CD4-positive, alpha-beta T cell (primary cell): Measurements from ENCODE around the gene ANKRD44. TPM values are rescaled to one million over a fixed set of nuclear protein-coding genes. Genes with fewer than 3 reads are reported as not detected.

Experiments used
- ATAC-seq: fragments of 200-7000 bp; cut with Tn5 transposase; one replicate; pipeline ENCODE4 v1.10.0; 2022; ENCODE audit warnings: mild to moderate bottlenecking; ENCODE audit not compliant: poor library complexity
- CTCF ChIA-PET: fragments of 350-600 bp; sonication (Branson Sonifier 250); formaldehyde crosslinking; loops from one replicate; lab custom pipeline; 2021; ENCODE audit warnings: antibody characterized with exemption, inconsistent platforms; lab: Charles Lee
- POLR2A ChIA-PET: fragments of 350-600 bp; sonication (Branson Sonifier 250); formaldehyde crosslinking; loops from one replicate; lab custom pipeline; 2021; ENCODE audit warnings: antibody characterized with exemption, inconsistent platforms; lab: Charles Lee
- DNase-seq, 14 experiments: peaks; one replicate each; pipeline ENCODE4 v3.0.0-alpha.2; 2013 to 2020; ENCODE audit warnings: mixed read lengths in 2 of 14
- H3K27ac ChIP-seq, 2 donors: one replicate each; pipeline versions ENCODE4 v1.5.1 to v1.7.0; 2013; ENCODE audit warnings: low read length in 2 of 2, low read depth in 1 of 2, mild to moderate bottlenecking in 1 of 2
- H3K27me3 ChIP-seq, 2 experiments: 1 replicate in 1 of 2; 2 replicates in 1 of 2; pipeline versions ENCODE4 v1.6.1 to v1.7.0; 2013; ENCODE audit warnings: low read length in 2 of 2, control low read depth in 1 of 2, mild to moderate bottlenecking in 1 of 2, moderate library complexity in 1 of 2; ENCODE audit not compliant: insufficient read depth in 2 of 2, control insufficient read depth in 1 of 2
- H3K36me3 ChIP-seq: one replicate; pipeline ENCODE4 v1.6.1; 2013; ENCODE audit warnings: low read length, control low read depth; ENCODE audit not compliant: insufficient read depth
- H3K4me1 ChIP-seq: one replicate; pipeline ENCODE4 v1.6.1; 2013; ENCODE audit warnings: low read length, control low read depth; ENCODE audit not compliant: insufficient read depth
- H3K4me3 ChIP-seq: one replicate; pipeline ENCODE4 v1.5.1; 2013; ENCODE audit warnings: mild to moderate bottlenecking, low read length, moderate library complexity
- H3K9me3 ChIP-seq, 2 experiments: 1 replicate in 1 of 2; 2 replicates in 1 of 2; pipeline versions ENCODE4 v1.6.1 to v1.7.0; 2013; ENCODE audit warnings: low read length in 2 of 2, mild to moderate bottlenecking in 2 of 2, control low read depth in 1 of 2, moderate library complexity in 1 of 2; ENCODE audit not compliant: control insufficient read depth in 1 of 2, insufficient read depth in 1 of 2
- H3K27ac Mint-ChIP-seq: one replicate; pipeline ENCODE4 v1.8.0; 2020; ENCODE audit warnings: mixed read lengths
- H3K27me3 Mint-ChIP-seq: one replicate; pipeline ENCODE4 v1.8.0; 2021; ENCODE audit warnings: mixed read lengths
- H3K36me3 Mint-ChIP-seq: one replicate; pipeline ENCODE4 v1.8.0; 2021; ENCODE audit warnings: low read depth, mixed read lengths
- H3K4me1 Mint-ChIP-seq: one replicate; pipeline ENCODE4 v1.8.0; 2021; ENCODE audit warnings: low read depth, mixed read lengths
- H3K4me3 Mint-ChIP-seq: one replicate; pipeline ENCODE4 v1.8.0; 2020; ENCODE audit warnings: mild to moderate bottlenecking, mixed read lengths
- H3K9me3 Mint-ChIP-seq: one replicate; pipeline ENCODE4 v1.8.0; 2020; ENCODE audit warnings: mixed read lengths
- CTCF ChIP-seq: fragments of 200-600 bp; IDR thresholded peaks from one replicate; pipeline ENCODE4 v1.8.0; 2022; ENCODE audit warnings: antibody characterized with exemption, mild to moderate bottlenecking
- intact Hi-C, 2 experiments: fragments of 100-400 bp; cut with DNase I in 1 of 2; cut with micrococcal nuclease in 1 of 2; formaldehyde crosslinking; loops; one replicate each; pipeline versions ENCODE4 v1.15.1 to v1.9.0; 2023 to 2025; cut with DNase I, micrococcal nuclease
- total RNA-seq, 174 experiments: library from RNA in 2 of 174; stranded (reverse) in 2 of 174; gene quantifications; one replicate each; pipeline ENCODE4 v1.2.3 and lab custom pipeline; 2021 to 2026

Gene ANKRD44
- total RNA-seq, 2 experiments from 2014 or later, result 170 to 186 TPM

GRCh38 chr2:197097578-197098366 lies 212.8 kb downstream of the ANKRD44 start:
- Histone ChIP-seq H3K4me3 (no peak overlapping the region), H3K36me3 (peaks cover 76% of the 10 kb centered on the region), H3K4me1 (no peaks in the 10 kb centered on the region), H3K27ac (no peak overlapping the region), H3K27me3 (no peaks in the 10 kb centered on the region), H3K9me3 (no peaks in the 10 kb centered on the region)
- H3K9me3 Mint-ChIP-seq, result no peaks in the 10 kb centered on the region
- DNase-seq (no peak), ATAC-seq (no peak)
- intact Hi-C loops, result no loop called here
- peak overlapping the region; percentile 45 for H3K27ac Mint-ChIP-seq
- CTCF ChIA-PET, result interaction anchor here (1.2 to 1.9 kb wide), 2 partner anchors 11 to 12 kb away, joined by 4 to 7 read pairs; no protein-coding TSS in a partner anchor
- H3K36me3 Mint-ChIP-seq, result peaks cover 96% of the 10 kb centered on the region
- no peaks in the 10 kb centered on the region for H3K27me3 Mint-ChIP-seq
- peaks cover 20% of the 10 kb centered on the region for H3K4me1 Mint-ChIP-seq
- TF ChIP-seq CTCF, result no peak
- POLR2A ChIA-PET, result no interaction called here
- H3K4me3 Mint-ChIP-seq, result no peak overlapping the region

- intact Hi-C loops, result no loop called here
- no peaks in the 10 kb centered on the region for H3K9me3 Mint-ChIP-seq
- peak overlapping the region; percentile 26 for H3K27ac Mint-ChIP-seq
- Histone ChIP-seq H3K36me3 (peaks cover 80% of the 10 kb centered on the region), H3K4me3 (no peak overlapping the region), H3K27me3 (no peaks in the 10 kb centered on the region), H3K9me3 (no peaks in the 10 kb centered on the region), H3K27ac (no peak overlapping the region), H3K4me1 (no peaks in the 10 kb centered on the region)
- ChIA-PET CTCF (no interaction called here), POLR2A (no interaction called here)
- peaks cover 96% of the 10 kb centered on the region for H3K36me3 Mint-ChIP-seq
- no peak overlapping the region for H3K4me3 Mint-ChIP-seq
- peaks cover 31% of the 10 kb centered on the region for H3K4me1 Mint-ChIP-seq
- no peaks in the 10 kb centered on the region for H3K27me3 Mint-ChIP-seq
- TF ChIP-seq CTCF, result no peak
- DNase-seq (no peak), ATAC-seq (no peak)
Measured at GRCh38 chr2:197096649-197097048, 213.9 kb downstream of the ANKRD44 start.

- CTCF ChIA-PET, result no interaction called here
- Mint-ChIP-seq H3K4me1 (peaks cover 40% of the 10 kb centered on the region), H3K27me3 (no peaks in the 10 kb centered on the region), H3K36me3 (peaks cover 94% of the 10 kb centered on the region), H3K27ac (peak overlapping the region; percentile 42), H3K9me3 (no peaks in the 10 kb centered on the region), H3K4me3 (no peak overlapping the region)
- POLR2A ChIA-PET, result interaction anchor here (0.7 kb wide), 1 partner anchor 317 kb away, joined by 3 read pairs; no protein-coding TSS in a partner anchor
- Histone ChIP-seq H3K4me1 (peaks cover 3% of the 10 kb centered on the region), H3K27me3 (no peaks in the 10 kb centered on the region), H3K9me3 (no peaks in the 10 kb centered on the region), H3K4me3 (no peak overlapping the region), H3K27ac (no peak overlapping the region), H3K36me3 (peaks cover 87% of the 10 kb centered on the region)
- no peak for DNase-seq
- intact Hi-C loops, result no loop called here
- no peak for ATAC-seq
- TF ChIP-seq CTCF, result no peak
Measured at GRCh38 chr2:197092431-197092830, 218.1 kb downstream of the ANKRD44 start.
